ENCODE data around the gene LAMA2.
A peak's percentile ranks its signal among the peaks of the same experiment; 100 is the strongest.

LAMA2 gene

DNA sequence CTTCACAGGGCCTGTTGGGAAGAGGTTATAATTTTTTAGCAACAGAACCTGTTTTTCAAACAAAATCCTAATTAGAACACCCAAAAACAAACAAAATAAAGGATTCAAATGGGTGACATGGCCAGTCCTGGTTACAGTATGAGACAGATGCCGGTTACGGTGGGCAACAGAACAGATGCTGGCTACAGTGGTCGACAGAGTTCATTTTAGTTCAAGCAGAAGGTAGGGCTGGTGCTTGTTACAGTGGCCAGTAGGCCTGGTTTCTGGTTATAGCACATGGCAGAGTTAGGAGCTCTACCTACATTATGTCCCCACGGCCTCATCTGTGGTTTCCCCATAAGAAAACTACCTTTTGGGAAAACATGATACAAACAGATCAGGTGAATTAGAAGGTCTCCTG lies 327.7 kb downstream of the LAMA2 start:
- no peak for DNase-seq (ENCODE audit: low spot score)

DNA sequence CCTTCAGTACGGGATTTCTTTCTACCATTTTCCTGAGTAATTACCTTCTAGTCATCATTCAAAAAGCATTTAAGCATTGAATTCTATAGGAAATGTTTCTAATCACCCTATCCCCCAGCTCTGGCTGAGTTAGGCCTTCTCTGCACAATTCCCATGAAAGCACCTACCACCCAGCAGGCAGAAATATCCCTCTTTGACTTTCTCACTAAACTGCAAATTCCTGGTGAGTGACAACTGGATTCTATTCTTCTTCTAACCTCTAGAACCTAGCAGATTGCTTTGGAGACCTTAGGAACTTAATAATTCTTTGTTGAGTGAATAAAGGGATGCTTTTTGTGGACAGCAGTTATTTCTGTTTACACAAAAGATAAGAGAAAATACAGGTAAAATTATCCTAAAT lies 328.7 kb downstream of the LAMA2 start:
- DNase-seq (ENCODE audit: low spot score), result no peak

GRCh38 chr6:129212081-129212480 lies 329.1 kb downstream of the LAMA2 start:
- DNase-seq (ENCODE audit: low spot score), result no peak

DNA sequence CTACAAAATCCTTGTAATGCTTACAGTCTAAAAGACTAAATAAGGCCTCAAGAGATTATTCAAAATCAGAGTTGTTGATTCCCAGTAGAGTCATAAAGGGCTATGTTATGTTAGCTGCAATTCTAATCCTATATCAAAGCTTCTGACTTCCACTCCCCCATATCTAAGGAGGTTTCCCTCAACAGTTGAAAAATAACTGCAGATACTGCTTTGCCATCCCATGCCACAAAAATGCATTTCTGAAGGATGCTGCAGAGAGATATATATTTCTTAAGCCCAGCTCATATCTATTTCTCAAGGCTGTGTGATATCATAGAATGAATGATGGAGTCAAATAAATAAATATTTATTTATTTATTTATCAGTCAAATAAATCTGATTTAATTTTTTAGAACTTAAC lies 332.3 kb downstream of the LAMA2 start:
- DNase-seq (ENCODE audit: low spot score), result no peak

DNA sequence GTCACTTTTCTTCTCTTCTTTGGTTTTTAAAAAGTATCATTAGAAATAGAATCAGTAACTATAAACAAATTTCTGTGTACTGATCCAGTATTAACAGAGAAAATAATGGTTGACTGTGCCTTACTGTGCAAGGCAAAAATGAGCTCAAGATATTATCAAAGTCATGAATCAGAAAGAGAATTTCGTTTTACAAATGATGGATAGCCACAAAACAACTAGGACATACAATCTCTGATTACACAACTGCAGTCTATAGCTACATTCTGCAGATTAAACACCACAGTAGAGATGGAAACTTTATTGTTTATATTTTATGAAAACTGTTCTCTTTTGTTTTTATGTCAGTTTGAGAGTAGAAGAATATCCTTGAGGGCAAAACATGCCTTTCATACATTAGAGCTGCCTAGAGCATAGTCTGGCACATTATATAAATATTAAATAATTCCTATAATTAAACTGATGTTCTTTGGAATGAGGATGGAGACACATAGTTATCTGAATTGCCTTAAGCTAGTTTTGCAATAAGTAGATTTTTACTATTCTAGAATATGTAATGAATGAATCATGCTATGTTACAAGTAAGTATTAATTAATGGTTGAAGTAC lies 333.1 kb downstream of the LAMA2 start:
- DNase-seq (ENCODE audit: low spot score), result no peak

GRCh38 chr6:129217701-129218100 lies 334.8 kb downstream of the LAMA2 start:
- DNase-seq (ENCODE audit: low spot score), result no peak

DNA sequence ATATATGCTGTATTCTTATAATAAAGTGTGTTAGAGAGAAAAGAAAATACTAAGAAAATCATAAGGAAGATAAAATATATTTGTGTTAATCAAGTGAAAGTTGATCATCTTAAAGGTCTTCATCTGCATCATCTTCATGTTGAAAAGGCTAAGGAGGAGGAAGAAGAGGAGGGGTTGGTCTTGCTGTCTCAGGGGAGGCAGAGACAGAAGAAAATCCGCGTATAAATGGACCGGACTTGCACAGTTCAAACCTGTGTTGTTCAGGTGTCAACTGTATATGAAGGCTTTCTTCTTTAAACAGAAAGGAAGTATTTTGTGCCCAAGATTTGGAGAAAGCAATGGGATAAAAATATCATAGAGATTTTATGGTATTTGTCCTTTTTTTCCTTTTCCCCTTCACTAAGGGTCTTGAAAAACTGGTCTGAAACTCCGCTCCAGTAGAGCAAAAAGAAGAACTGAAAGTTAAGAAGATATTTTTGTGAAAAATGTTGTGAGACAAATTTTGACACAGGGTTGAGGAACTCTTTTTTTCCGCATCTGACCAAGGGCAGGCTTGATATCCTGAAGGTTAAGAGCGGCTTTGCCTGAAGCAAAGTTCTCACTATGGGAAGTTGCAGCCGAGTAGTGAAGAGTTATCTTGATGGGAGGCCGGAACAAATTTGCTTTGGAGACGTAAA lies 350.7 kb downstream of the LAMA2 start:
- DNase-seq (ENCODE audit: low spot score), result no peak

DNA sequence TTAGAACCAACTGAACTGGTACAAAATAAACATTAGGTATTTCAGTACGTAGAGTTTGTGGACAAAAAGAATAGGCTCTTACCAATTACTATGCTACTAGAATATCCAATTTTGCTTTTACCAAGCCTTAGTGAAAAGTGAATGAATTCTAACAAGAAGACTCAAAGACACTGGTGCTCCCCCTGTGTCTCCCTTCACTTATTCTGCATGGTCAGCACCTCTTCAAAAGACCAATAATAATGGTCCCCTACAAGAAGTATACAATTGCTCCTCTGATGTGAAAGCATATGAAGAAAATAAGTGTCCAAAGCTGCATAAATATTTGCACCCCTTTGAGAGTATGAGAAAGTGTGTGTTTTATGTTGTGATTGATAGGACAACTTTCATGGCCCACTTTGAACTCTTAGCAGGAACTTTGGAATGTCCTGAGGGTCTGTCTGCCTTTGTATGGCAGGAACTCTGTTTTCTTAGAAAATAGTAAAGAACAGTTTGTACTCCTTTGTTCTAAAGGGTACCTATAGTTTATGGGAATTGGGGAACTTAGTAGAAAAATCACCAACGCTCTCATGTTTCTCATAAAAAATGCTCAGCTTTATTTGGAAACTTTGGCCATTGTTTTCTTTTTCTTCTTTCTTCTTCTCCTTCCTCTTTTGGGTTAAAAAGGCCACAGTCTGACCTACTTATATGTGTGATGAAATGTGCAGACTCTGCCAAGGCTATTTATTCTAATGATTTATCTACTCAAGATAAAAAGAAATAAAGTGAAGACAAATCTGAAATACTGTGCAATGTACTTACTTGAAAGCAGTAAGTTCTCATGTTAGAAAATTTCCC lies 352.4 kb downstream of the LAMA2 start:
- DNase-seq (ENCODE audit: low spot score), result no peak

DNA sequence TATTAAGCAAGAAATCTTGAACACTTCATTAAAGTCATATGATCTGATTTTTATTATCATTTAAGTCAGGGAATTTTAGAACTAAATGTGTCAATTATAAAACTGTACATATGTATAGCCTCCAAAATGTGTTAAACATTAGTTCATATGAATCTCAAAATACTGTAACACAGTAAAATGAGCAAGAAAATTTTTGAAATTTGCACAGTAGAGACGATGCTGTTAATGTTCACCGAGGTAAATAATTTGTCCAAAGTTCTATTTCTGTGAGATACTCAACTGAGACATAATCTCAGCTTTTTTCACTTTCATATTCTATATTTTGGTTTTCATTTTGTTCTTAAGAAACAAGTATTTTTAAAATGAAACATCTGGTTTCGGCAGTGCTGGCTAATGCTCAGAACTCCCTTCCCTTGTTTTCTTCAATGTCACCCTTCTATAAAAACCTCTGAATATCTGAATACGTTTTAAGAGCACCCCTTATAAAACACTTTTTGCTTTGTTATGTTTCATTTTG lies 353.1 kb downstream of the LAMA2 start:
- DNase-seq (ENCODE audit: low spot score), result no peak

DNA sequence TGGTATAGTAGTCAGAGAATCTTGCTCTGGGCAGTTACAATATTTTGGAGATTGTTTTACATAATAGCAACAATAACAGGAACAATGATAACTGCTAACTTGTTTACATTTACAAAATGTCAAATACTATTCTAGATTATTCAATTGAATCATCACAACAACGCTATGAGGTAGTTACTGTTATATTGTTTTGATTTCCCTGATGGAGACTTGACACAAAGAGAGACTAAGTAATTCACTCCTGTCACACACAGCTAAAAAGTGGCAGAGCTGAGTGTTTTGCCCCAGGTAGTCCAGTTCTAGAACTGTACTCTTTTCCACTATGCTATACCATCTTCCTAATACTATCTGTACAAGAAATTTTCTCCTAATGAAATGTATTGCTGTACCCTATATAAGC lies 356.1 kb downstream of the LAMA2 start:
- DNase-seq (ENCODE audit: low spot score), result no peak

DNA sequence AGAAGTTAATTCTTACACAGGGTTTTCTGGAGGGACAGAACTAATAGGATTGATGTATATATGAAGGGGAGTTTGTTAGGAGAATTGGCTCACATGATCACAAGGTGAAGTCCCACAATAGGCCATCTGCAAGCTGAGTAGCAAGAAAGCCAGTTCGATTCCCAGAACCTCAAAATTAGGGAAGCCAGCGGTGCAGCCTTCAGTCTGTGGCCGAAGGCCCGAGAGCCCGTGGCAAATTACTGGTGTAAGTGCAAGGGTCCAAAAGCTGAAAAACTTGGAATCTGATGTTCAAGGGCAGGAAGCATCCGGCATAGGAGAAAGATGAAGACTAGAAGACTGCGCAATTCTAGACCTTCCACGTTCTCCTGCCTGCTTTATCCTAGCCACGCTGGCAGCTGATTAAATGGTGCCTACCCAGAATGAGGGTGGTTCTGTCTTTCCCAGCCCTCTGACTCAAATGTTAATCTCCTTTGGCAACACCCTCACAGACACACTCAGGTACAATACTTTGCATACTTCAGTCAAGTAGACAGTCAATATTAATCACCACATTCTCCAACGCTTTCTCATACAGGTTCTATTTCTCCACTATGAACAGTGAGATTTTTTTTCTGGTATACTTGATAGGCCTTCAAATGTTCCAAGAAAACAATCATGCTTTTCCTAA lies 357.0 kb downstream of the LAMA2 start:
- DNase-seq (ENCODE audit: low spot score), result no peak

GRCh38 chr6:129240492-129240853 lies 357.5 kb downstream of the LAMA2 start:
- no peak for DNase-seq (ENCODE audit: low spot score)

- no peak for DNase-seq (ENCODE audit: low spot score)
Observed at GRCh38 chr6:129242546-129242945, 359.6 kb downstream of the LAMA2 start.

- DNase-seq (ENCODE audit: low spot score), result no peak
Observed at GRCh38 chr6:129243377-129243776, 360.4 kb downstream of the LAMA2 start.

DNA sequence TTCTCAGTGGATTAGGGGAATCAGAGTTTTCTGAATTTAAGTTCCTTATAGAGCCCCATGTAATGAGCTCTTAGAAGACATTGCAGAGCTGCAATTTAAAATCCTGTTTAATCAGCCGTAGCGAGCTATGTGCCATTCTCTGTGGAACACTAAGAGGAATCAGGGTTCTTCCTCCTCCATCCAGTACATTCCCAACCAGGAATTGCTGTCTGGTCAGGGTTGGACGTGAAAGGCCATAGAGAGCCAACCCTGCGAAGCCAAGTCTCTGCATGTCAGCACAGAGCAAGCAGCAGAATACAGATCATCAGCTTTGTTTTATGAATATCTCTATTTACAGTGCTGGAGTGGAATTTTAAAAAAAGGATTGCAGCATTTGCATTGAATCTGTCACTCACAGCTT lies 366.0 kb downstream of the LAMA2 start:
- DNase-seq (ENCODE audit: low spot score), result no peak

GRCh38 chr6:129251669-129252376 lies 368.9 kb downstream of the LAMA2 start:
- peak; percentile 30 for DNase-seq (ENCODE audit: low spot score)

- DNase-seq (ENCODE audit: low spot score), result no peak
Observed at GRCh38 chr6:129252377-129253071, 369.6 kb downstream of the LAMA2 start.

- no peak for DNase-seq (ENCODE audit: low spot score)
Observed at GRCh38 chr6:129253242-129253641, 370.3 kb downstream of the LAMA2 start.

- DNase-seq (ENCODE audit: low spot score), result no peak
Observed at GRCh38 chr6:129253727-129254126, 370.8 kb downstream of the LAMA2 start.

GRCh38 chr6:129257196-129257595 lies 374.3 kb downstream of the LAMA2 start:
- no peak for DNase-seq (ENCODE audit: low spot score)

DNA sequence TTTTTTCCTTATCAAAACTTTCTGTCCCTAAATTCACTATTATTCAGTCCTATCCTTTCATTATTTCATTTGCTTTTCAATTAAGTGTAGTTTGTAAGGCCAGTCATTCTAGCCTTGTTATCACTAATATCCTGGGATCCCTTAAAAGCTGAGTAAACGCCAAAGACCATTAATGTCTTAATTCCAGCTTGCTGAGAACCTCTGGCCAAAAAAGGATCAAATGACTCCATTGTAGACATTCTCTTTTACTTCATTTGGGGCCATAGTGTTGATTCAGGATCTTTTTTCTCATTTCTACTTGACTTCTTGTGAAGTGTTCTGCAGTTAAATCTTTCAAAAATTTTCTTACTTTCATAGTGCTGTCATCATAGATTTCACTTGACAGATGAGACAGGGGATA lies 379.7 kb downstream of the LAMA2 start:
- DNase-seq (ENCODE audit: low spot score), result no peak

Data from COLO829 (cell line).